ENCODE measurements around the gene RNF214. TPM values are rescaled to one million over a fixed set of nuclear protein-coding genes. Genes with fewer than 3 reads are reported as not detected.
A peak's percentile ranks its signal among the peaks of the same experiment; 100 is the strongest.
"Not testable (repeated sequence)": the region's sequence is repeated elsewhere in the genome, so short reads cannot be mapped to it uniquely, and the experiment has no call there.

RNF214 gene
- total RNA-seq, 1 experiment from 2014 or later = 7.0 TPM

DNA sequence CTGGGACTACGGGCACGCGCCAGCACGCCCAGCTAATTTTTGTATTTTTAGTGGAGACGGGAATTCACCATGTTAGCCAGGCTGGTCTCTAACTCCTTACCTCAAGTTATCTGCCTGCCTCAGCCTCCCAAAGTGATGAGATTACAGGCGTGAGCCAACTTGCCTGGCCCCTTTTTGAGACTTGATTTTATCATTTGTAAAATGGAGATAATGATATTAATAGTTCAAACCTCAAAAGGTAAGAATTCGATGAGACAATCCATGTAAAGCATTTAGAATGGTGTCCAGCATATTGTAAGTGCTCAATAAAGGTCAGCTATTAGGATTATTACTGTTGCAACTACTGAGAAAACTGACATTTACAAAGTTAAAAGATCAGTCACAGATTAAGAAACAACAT is 86.3 kb downstream of the RNF214 start:
- no peaks in the 10 kb centered on the region for H3K9me3 ChIP-seq (ENCODE audit: low read length)
- no peaks in the 10 kb centered on the region for H3K27me3 ChIP-seq (ENCODE audit: low read length)
- H3K4me3 ChIP-seq (ENCODE audit: low read length) = no peak overlapping the region
- DNase-seq = no peak
- no peaks in the 10 kb centered on the region for H3K4me1 ChIP-seq (ENCODE audit: low read length)
- H3K27ac ChIP-seq (ENCODE audit: low read length) = no peak overlapping the region
- H3K9ac ChIP-seq (ENCODE audit: low read length) = no peak overlapping the region
- no peaks in the 10 kb centered on the region for H4K20me1 ChIP-seq (ENCODE audit: insufficient read depth, low read depth, low read length)
- no peaks in the 10 kb centered on the region for H3K36me3 ChIP-seq (ENCODE audit: insufficient read depth, low read length)
- no peak overlapping the region for H2AFZ ChIP-seq (ENCODE audit: low read length)
- no peaks in the 10 kb centered on the region for H3K79me2 ChIP-seq (ENCODE audit: low read length)
- no peaks in the 10 kb centered on the region for H3K9me2 ChIP-seq (replicated peaks; ENCODE audit: insufficient read depth, low read length)
- H3K4me2 ChIP-seq (ENCODE audit: low read depth, low read length, poor library complexity, severe bottlenecking) = no peak overlapping the region

DNA sequence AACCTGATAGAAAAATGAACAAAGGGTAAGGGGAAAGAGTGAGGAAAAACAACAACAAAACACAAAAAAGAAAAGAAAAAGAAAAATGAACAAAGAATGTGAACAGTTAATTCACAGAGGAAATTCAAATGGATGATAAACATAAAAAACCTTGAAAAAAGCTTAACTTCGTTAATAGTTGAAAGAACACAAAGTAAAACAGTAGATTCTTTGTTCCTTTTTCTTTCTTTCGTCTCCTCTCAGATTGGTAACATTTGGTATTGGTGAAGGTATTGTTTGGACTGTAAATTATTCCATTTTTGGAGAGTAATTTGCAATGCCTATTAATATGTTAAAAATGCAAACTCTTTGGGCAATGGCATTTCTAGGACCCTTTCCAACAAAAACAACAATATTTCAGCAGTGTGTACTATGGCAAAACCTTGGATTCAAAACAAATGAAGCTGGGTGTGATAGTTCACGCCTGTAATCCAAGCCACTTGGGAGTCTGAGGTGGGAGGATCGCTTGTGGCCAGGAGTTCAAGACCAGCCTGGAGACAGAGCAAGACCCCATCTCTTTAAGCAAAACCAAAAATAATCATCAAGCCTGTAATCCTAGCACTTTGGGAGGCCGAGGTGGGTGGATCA is 86.9 kb downstream of the RNF214 start:
- Histone ChIP-seq H3K9ac (ENCODE audit: low read length) (no peak overlapping the region), H3K9me3 (ENCODE audit: low read length) (no peaks in the 10 kb centered on the region), H3K9me2 (replicated peaks; ENCODE audit: insufficient read depth, low read length) (no peaks in the 10 kb centered on the region), H2AFZ (ENCODE audit: low read length) (no peak overlapping the region), H3K4me1 (ENCODE audit: low read length) (no peaks in the 10 kb centered on the region; the same call in 1 of the 2 replicates), H3K4me2 (ENCODE audit: low read depth, low read length, poor library complexity, severe bottlenecking) (no peak overlapping the region), H3K36me3 (ENCODE audit: insufficient read depth, low read length) (no peaks in the 10 kb centered on the region), H3K4me3 (ENCODE audit: low read length) (no peak overlapping the region), H3K27ac (ENCODE audit: low read length) (no peak overlapping the region), H4K20me1 (ENCODE audit: insufficient read depth, low read depth, low read length) (no peaks in the 10 kb centered on the region), H3K27me3 (ENCODE audit: low read length) (no peaks in the 10 kb centered on the region), H3K79me2 (ENCODE audit: low read length) (no peaks in the 10 kb centered on the region)
- no peak for DNase-seq

DNA sequence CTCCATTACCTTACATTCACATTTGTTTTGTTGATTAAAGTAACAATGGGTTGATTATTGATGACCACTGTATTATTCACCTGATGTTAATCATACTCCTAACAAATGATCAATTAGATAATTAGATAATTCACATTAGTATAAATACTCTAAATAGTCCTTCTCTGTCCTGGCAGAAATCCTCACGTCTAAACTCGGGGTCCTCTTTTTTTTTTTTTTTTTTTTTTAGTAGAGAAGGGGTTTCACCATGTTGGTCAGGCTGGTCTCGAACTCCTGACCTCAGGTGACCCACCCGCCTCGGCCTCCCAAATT is 94.7 kb downstream of the RNF214 start:
- H3K9ac ChIP-seq (ENCODE audit: low read length); H2AFZ ChIP-seq (ENCODE audit: low read length); H3K9me2 ChIP-seq (replicated peaks; ENCODE audit: insufficient read depth, low read length); DNase-seq; H3K9me3 ChIP-seq (ENCODE audit: low read length); H3K27ac ChIP-seq (ENCODE audit: low read length); H3K27me3 ChIP-seq (ENCODE audit: low read length); H4K20me1 ChIP-seq (ENCODE audit: insufficient read depth, low read depth, low read length); H3K36me3 ChIP-seq (ENCODE audit: insufficient read depth, low read length): not testable (repeated sequence)
- peak overlapping the region; percentile 81 for H3K4me3 ChIP-seq (ENCODE audit: low read length)
- H3K4me1 ChIP-seq (ENCODE audit: low read length) = peaks cover 12% of the 10 kb centered on the region
- H3K4me2 ChIP-seq (ENCODE audit: low read depth, low read length, poor library complexity, severe bottlenecking) = peak overlapping the region; percentile 72
- H3K79me2 ChIP-seq (ENCODE audit: low read length) = peaks cover 12% of the 10 kb centered on the region

DNA sequence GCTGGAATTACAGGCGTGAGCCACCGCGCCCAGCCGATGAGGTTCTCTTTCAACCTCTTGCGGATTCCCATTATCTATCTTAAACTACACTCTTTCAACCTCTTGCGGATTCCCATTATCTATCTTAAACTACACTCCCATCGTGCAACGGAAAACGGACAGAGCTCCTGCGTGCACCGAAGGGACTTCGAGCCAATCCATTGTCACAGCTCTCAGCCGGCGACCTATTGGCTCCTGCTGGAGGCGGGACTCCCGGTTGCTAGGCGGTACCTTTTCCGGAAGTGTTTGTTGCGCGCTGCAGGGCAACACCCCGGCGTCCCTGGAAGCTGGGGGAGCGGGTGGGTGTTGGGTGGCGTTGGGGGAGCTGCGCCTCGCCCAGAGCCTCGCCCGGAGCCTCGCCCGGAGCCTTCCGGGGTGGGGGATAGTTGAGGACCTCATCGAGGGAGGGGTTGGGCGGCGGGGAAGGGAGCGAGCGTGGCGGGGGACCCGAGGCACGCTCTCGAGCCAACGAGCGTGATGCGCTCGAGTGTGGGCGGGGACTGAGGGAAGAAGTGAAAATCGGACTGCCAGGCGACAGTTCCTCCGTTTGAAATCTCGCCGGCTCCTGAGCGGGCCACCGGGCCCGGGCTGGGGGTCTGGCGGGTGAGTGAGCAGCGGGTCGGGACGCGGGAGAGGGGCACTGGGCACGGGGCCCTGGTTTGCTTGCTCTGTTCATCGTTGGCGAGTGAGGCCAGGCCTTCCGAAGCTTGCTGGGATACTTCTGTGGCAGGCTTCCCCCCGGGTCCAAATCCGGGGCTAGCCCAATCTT is 95.3 kb downstream of the RNF214 start, which contains the start of gene CEP164:
CEP164 (plus strand) TSS at position 288 of the 808 bp plus-strand sequence. CDS start 10,733 bp downstream, outside the sequence.
- H3K9me2 ChIP-seq (replicated peaks; ENCODE audit: insufficient read depth, low read length) = no peaks in the 10 kb centered on the region
- no peaks in the 10 kb centered on the region for H3K27me3 ChIP-seq (ENCODE audit: low read length)
- H3K36me3 ChIP-seq (ENCODE audit: insufficient read depth, low read length) = no peaks in the 10 kb centered on the region
- H3K27ac ChIP-seq (ENCODE audit: low read length) = peak within 1 kb of the TSS; percentile 55
- no peaks in the 10 kb centered on the region for H4K20me1 ChIP-seq (ENCODE audit: insufficient read depth, low read depth, low read length)
- peak within 1 kb of the TSS; percentile 79 for H3K9ac ChIP-seq (ENCODE audit: low read length)
- H3K4me1 ChIP-seq (ENCODE audit: low read length) = peaks cover 12% of the 10 kb centered on the region
- H3K4me3 ChIP-seq (ENCODE audit: low read length) = peak within 1 kb of the TSS; percentile 81
- H3K79me2 ChIP-seq (ENCODE audit: low read length) = peaks cover 12% of the 10 kb centered on the region
- H3K9me3 ChIP-seq (ENCODE audit: low read length) = no peaks in the 10 kb centered on the region
- H3K4me2 ChIP-seq (ENCODE audit: low read depth, low read length, poor library complexity, severe bottlenecking) = peak within 1 kb of the TSS; percentile 72
- peak; percentile 95 for DNase-seq
- H2AFZ ChIP-seq (ENCODE audit: low read length) = no peak within 1 kb of the TSS; the same call in 1 of the 2 replicates

DNA sequence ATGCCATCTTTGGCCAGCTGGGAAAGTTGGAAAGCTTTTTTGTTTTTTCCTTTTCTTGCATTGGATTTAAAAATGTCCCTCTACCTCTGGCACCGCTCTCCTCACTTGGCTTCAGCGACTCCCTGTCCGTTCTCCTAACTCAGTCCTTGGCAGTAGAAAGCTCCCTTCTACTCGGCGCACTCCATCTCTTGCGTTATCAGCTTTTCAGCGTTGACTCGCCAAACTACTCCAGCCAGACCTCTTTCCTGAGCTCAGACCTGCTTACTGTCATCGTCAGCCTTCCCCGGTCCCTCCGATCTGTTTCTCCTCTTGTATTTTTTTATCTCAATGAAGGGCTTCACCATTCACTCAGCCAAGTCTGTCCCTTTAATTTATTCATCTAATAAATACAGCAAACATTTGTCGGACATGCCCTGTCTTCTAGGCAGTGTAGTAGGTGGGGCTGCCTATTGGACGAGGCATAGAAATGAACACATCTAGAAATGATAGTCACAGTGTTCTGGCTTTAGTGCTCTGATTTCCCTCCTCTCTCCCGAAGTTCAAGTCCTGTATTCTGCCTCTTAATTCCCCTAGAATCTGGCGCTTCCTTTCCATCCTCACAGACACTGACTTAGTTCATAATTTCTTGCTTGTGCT is 96.0 kb downstream of the RNF214 start:
- H4K20me1 ChIP-seq (ENCODE audit: insufficient read depth, low read depth, low read length) = no peaks in the 10 kb centered on the region
- H3K9me2 ChIP-seq (replicated peaks; ENCODE audit: insufficient read depth, low read length) = no peaks in the 10 kb centered on the region
- H3K9me3 ChIP-seq (ENCODE audit: low read length) = no peaks in the 10 kb centered on the region
- DNase-seq = peak; percentile 42
- H3K4me2 ChIP-seq (ENCODE audit: low read depth, low read length, poor library complexity, severe bottlenecking) = peak overlapping the region; percentile 72
- H3K27ac ChIP-seq (ENCODE audit: low read length) = peak overlapping the region; percentile 55
- no peak overlapping the region for H2AFZ ChIP-seq (ENCODE audit: low read length)
- H3K4me3 ChIP-seq (ENCODE audit: low read length) = peak overlapping the region; percentile 81
- peaks cover 12% of the 10 kb centered on the region for H3K79me2 ChIP-seq (ENCODE audit: low read length)
- peak overlapping the region; percentile 79 for H3K9ac ChIP-seq (ENCODE audit: low read length)
- H3K4me1 ChIP-seq (ENCODE audit: low read length) = peaks cover 12% of the 10 kb centered on the region
- no peaks in the 10 kb centered on the region for H3K36me3 ChIP-seq (ENCODE audit: insufficient read depth, low read length)
- no peaks in the 10 kb centered on the region for H3K27me3 ChIP-seq (ENCODE audit: low read length)

DNA sequence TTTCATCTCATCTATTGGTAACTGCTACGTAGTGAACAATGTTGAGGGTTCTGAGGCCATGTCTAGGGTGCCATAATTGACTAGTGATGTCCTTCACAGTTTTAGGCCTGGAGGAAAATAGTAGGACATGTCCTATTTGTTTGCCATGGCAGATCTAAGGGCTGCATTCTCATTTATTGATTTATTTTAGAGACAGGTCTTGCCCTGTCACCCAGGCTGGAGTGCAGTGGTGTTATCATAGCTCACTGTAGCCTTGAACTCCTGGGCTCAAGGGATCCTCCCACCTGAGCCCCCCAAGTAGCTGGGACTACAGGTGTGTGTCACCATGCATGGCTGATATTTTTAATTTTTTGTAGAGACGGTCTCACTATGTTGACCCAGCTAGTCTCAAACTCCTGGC is 100.4 kb downstream of the RNF214 start:
- Histone ChIP-seq H3K27me3 (ENCODE audit: low read length) (no peaks in the 10 kb centered on the region), H3K79me2 (ENCODE audit: low read length) (peaks cover 12% of the 10 kb centered on the region), H3K9ac (ENCODE audit: low read length) (no peak overlapping the region), H3K36me3 (ENCODE audit: insufficient read depth, low read length) (no peaks in the 10 kb centered on the region), H3K9me3 (ENCODE audit: low read length) (no peaks in the 10 kb centered on the region), H3K27ac (ENCODE audit: low read length) (no peak overlapping the region), H3K4me1 (ENCODE audit: low read length) (peaks cover 12% of the 10 kb centered on the region), H3K4me2 (ENCODE audit: low read depth, low read length, poor library complexity, severe bottlenecking) (no peak overlapping the region), H3K4me3 (ENCODE audit: low read length) (no peak overlapping the region), H3K9me2 (replicated peaks; ENCODE audit: insufficient read depth, low read length) (no peaks in the 10 kb centered on the region), H2AFZ (ENCODE audit: low read length) (no peak overlapping the region), H4K20me1 (ENCODE audit: insufficient read depth, low read depth, low read length) (no peaks in the 10 kb centered on the region)
- DNase-seq = no peak

DNA sequence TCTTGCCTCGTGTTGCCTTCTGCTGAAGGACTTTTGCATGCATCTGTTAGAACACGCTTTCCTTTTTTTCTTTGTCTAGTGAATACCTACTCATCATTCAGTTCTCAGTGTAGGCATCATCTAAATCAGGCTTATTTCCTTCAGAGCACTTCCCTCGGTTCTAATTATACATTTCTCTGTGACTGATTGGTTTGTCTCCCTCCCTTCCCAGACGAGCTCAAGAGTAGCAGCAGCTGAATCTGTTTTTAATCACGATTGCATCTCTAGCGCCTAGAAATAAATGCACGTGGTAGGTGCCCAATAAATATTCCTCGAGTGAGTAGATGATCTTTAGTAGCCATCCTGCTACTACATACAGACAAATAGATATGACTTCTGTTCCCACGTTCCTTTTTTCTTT is 101.4 kb downstream of the RNF214 start:
- Histone ChIP-seq H3K9me3 (ENCODE audit: low read length) (no peaks in the 10 kb centered on the region), H2AFZ (ENCODE audit: low read length) (no peak overlapping the region), H3K4me3 (ENCODE audit: low read length) (no peak overlapping the region), H4K20me1 (ENCODE audit: insufficient read depth, low read depth, low read length) (no peaks in the 10 kb centered on the region), H3K27me3 (ENCODE audit: low read length) (no peaks in the 10 kb centered on the region), H3K9me2 (replicated peaks; ENCODE audit: insufficient read depth, low read length) (no peaks in the 10 kb centered on the region), H3K36me3 (ENCODE audit: insufficient read depth, low read length) (no peaks in the 10 kb centered on the region), H3K4me1 (ENCODE audit: low read length) (peaks cover 8% of the 10 kb centered on the region), H3K27ac (ENCODE audit: low read length) (no peak overlapping the region), H3K9ac (ENCODE audit: low read length) (no peak overlapping the region), H3K4me2 (ENCODE audit: low read depth, low read length, poor library complexity, severe bottlenecking) (no peak overlapping the region), H3K79me2 (ENCODE audit: low read length) (peaks cover 9% of the 10 kb centered on the region)
- DNase-seq = no peak

DNA sequence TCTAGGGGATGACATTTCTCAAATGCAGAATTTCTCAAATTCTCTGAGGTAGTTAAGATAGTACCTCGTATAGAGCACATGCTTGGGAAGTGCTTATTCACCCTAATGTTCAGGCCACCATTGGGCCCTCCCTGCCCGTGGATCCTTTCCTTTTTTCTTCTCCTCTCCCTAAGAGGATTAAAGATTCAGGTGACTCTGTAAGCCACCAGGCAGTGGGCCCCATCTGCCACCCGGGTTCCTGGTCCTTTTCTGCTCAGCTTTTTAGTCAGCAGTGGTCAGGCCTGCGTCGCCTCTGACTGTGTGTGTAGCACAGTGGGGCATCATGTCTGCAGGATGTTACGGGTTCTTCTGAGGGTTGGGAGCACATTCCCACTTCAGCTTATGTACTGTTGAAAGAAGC is 102.4 kb downstream of the RNF214 start:
- Histone ChIP-seq H3K4me1 (ENCODE audit: low read length) (no peaks in the 10 kb centered on the region), H4K20me1 (ENCODE audit: insufficient read depth, low read depth, low read length) (no peaks in the 10 kb centered on the region), H3K4me3 (ENCODE audit: low read length) (no peak overlapping the region), H3K9me3 (ENCODE audit: low read length) (no peaks in the 10 kb centered on the region), H3K27me3 (ENCODE audit: low read length) (no peaks in the 10 kb centered on the region), H3K9me2 (replicated peaks; ENCODE audit: insufficient read depth, low read length) (no peaks in the 10 kb centered on the region), H3K4me2 (ENCODE audit: low read depth, low read length, poor library complexity, severe bottlenecking) (no peak overlapping the region), H2AFZ (ENCODE audit: low read length) (no peak overlapping the region), H3K27ac (ENCODE audit: low read length) (no peak overlapping the region), H3K9ac (ENCODE audit: low read length) (no peak overlapping the region), H3K79me2 (ENCODE audit: low read length) (peaks cover 3% of the 10 kb centered on the region; the same call in 1 of the 2 replicates), H3K36me3 (ENCODE audit: insufficient read depth, low read length) (no peaks in the 10 kb centered on the region)
- DNase-seq = no peak
